ENCODE data around the gene NUMB. TPM values are rescaled to one million over a fixed set of nuclear protein-coding genes. Genes with fewer than 3 reads are reported as not detected.

Gene NUMB
- 64.8 and 101 TPM in 2 replicates for total RNA-seq (2014; rRNA removed; shearing (Covaris generic))
- 130 and 142 TPM in 2 replicates for polyA plus RNA-seq (2016; fragmentation: Nextera tagmentation; extraction: Ambion mirVana)

GRCh38 chr14:73458183-73458976 is at the start of gene NUMB:
Gene NUMB (minus strand): TSS chr14:73458546. CDS start chr14:73355751, 102,795 bp downstream.
- in situ Hi-C loops (cut with MboI): no loop called here

GRCh38 chr14:73503648-73504047 is 45.3 kb upstream of the NUMB start:
- H3F3A ChIP-seq (ENCODE audit: insufficient read depth): no peaks in the 10 kb centered on the region

More at GRCh38 chr14:73458183-73458976, at the start of gene NUMB:
- peak within 1 kb of the TSS; percentile 99 for H3K4me2 ChIP-seq (ENCODE audit: unreplicated experiment)
- peak within 1 kb of the TSS; percentile 95 for H3K9ac ChIP-seq
- peak within 1 kb of the TSS; percentile 99 for H3K27ac ChIP-seq
- peaks cover 75% of the 10 kb centered on the region for H3K4me1 ChIP-seq (ENCODE audit: insufficient read depth)
- H3K27me3 ChIP-seq (replicated peaks; ENCODE audit: insufficient read depth): no peaks in the 10 kb centered on the region
- H4K20me1 ChIP-seq (ENCODE audit: insufficient read depth): 0 out of 2 replicates have a peak, but pooled peaks cover 5% of the 10 kb centered on the region
- H3K9me2 ChIP-seq (ENCODE audit: insufficient read depth): no peaks in the 10 kb centered on the region
- H3K36me3 ChIP-seq (ENCODE audit: low read depth): no peaks in the 10 kb centered on the region
- 1 to 3% methylated on average over 41 to 55 of the region's 60 CpGs for WGBS, 2 experiments (ENCODE audit: low coverage in 1 of 2, low lambda C conversion rate in 2 of 2, missing lambda C conversion rate in 2 of 2)
- H3F3A ChIP-seq (ENCODE audit: insufficient read depth): peaks cover 77% of the 10 kb centered on the region
- TF ChIP-seq EZH2 (IDR thresholded peaks at IDR 0.05; ENCODE audit: insufficient read depth, poor library complexity, severe bottlenecking): no peak
- peak within 1 kb of the TSS; percentile 74 for H2AFZ ChIP-seq
- H3K9me3 ChIP-seq (ENCODE audit: low read depth): no peaks in the 10 kb centered on the region
- peak; percentile 100 for DNase-seq
- H3K79me2 ChIP-seq (ENCODE audit: insufficient read depth): peaks cover 82% of the 10 kb centered on the region
- H3K4me3 ChIP-seq: peak within 1 kb of the TSS; percentile 97

GRCh38 chr14:73502017-73502619 is 43.8 kb upstream of the NUMB start:
- 89 to 90% methylated on average over 11 of the region's 11 CpGs for WGBS, 2 experiments (ENCODE audit: low coverage in 1 of 2, low lambda C conversion rate in 2 of 2, missing lambda C conversion rate in 2 of 2)
- H3K9me2 ChIP-seq (ENCODE audit: insufficient read depth): no peaks in the 10 kb centered on the region
- no peaks in the 10 kb centered on the region for H3F3A ChIP-seq (ENCODE audit: insufficient read depth)
- no peak overlapping the region for H3K4me3 ChIP-seq
- no peaks in the 10 kb centered on the region for H4K20me1 ChIP-seq (ENCODE audit: insufficient read depth)
- no peak overlapping the region for H3K4me2 ChIP-seq (ENCODE audit: unreplicated experiment)
- in situ Hi-C loops (cut with MboI): loop anchor here (10.0 kb wide), 1 partner anchor 133 kb away; no protein-coding TSS in a partner anchor
- H3K9me3 ChIP-seq (ENCODE audit: low read depth): no peaks in the 10 kb centered on the region
- H3K36me3 ChIP-seq (ENCODE audit: low read depth): no peaks in the 10 kb centered on the region
- no peak overlapping the region for H2AFZ ChIP-seq
- no peak overlapping the region for H3K9ac ChIP-seq
- H3K79me2 ChIP-seq (ENCODE audit: insufficient read depth): no peaks in the 10 kb centered on the region
- H3K27me3 ChIP-seq (replicated peaks; ENCODE audit: insufficient read depth): no peaks in the 10 kb centered on the region
- no peak for TF ChIP-seq EZH2phosphoT487 (IDR thresholded peaks at IDR 0.05; ENCODE audit: insufficient read depth, low read depth)
- TF ChIP-seq EZH2 (IDR thresholded peaks at IDR 0.05; ENCODE audit: insufficient read depth, poor library complexity, severe bottlenecking): no peak
- no peaks in the 10 kb centered on the region for H3K4me1 ChIP-seq (ENCODE audit: insufficient read depth)
- DNase-seq: no peak
- H3K27ac ChIP-seq: no peak overlapping the region

More at GRCh38 chr14:73503648-73504047, 45.3 kb upstream of the NUMB start:
- H3K36me3 ChIP-seq (ENCODE audit: low read depth): no peaks in the 10 kb centered on the region
- no peak overlapping the region for H3K4me3 ChIP-seq
- WGBS, 2 experiments (ENCODE audit: low coverage in 1 of 2, low lambda C conversion rate in 2 of 2, missing lambda C conversion rate in 2 of 2): 80 to 93% methylated on average over 3 of the region's 3 CpGs
- no peaks in the 10 kb centered on the region for H4K20me1 ChIP-seq (ENCODE audit: insufficient read depth)
- TF ChIP-seq EZH2phosphoT487 (IDR thresholded peaks at IDR 0.05; ENCODE audit: insufficient read depth, low read depth): no peak
- no peak for TF ChIP-seq EZH2 (IDR thresholded peaks at IDR 0.05; ENCODE audit: insufficient read depth, poor library complexity, severe bottlenecking)
- no peaks in the 10 kb centered on the region for H3K27me3 ChIP-seq (replicated peaks; ENCODE audit: insufficient read depth)
- DNase-seq: peak; percentile 59
- H3K27ac ChIP-seq: no peak overlapping the region
- H3K4me1 ChIP-seq (ENCODE audit: insufficient read depth): no peaks in the 10 kb centered on the region
- no peaks in the 10 kb centered on the region for H3K9me3 ChIP-seq (ENCODE audit: low read depth)
- no peak overlapping the region for H3K9ac ChIP-seq
- in situ Hi-C loops (cut with MboI): loop anchor here (10.0 kb wide), 1 partner anchor 131 kb away; no protein-coding TSS in a partner anchor
- no peaks in the 10 kb centered on the region for H3K9me2 ChIP-seq (ENCODE audit: insufficient read depth)
- no peak overlapping the region for H2AFZ ChIP-seq
- no peak overlapping the region for H3K4me2 ChIP-seq (ENCODE audit: unreplicated experiment)
- H3K79me2 ChIP-seq (ENCODE audit: insufficient read depth): no peaks in the 10 kb centered on the region

DNA sequence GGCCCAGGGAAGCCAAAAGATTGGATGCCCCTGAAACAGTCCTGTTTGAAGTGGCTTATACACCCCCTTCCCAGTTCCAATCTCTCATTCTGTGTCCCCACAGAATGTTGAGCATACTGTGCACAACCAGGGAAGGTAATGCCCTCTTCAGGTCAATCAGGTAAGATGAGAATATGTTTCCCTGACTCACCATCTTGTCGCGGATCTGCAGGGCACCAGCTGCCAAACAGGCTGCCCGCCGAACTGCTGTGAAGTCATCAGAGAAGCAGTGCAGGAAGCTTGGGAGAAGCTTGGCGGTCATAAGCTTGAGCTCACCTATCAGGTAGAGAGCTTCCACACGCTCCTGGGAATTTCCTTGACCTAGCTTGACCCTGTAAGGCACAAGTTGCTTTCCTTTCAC is 42.0 kb upstream of the NUMB start:
- Histone ChIP-seq H3K27me3 (replicated peaks; ENCODE audit: insufficient read depth) (no peaks in the 10 kb centered on the region), H3K9ac (no peak overlapping the region), H3K9me2 (ENCODE audit: insufficient read depth) (no peaks in the 10 kb centered on the region), H3K4me3 (no peak overlapping the region), H3F3A (ENCODE audit: insufficient read depth) (no peaks in the 10 kb centered on the region), H3K4me2 (ENCODE audit: unreplicated experiment) (no peak overlapping the region), H3K36me3 (ENCODE audit: low read depth) (no peaks in the 10 kb centered on the region; the same call in 1 of the 2 replicates), H2AFZ (no peak overlapping the region), H3K79me2 (ENCODE audit: insufficient read depth) (no peaks in the 10 kb centered on the region), H4K20me1 (ENCODE audit: insufficient read depth) (no peaks in the 10 kb centered on the region; the same call in 1 of the 2 replicates), H3K9me3 (ENCODE audit: low read depth) (no peaks in the 10 kb centered on the region), H3K4me1 (ENCODE audit: insufficient read depth) (no peaks in the 10 kb centered on the region), H3K27ac (no peak overlapping the region)
- in situ Hi-C loops (cut with MboI): loop anchor here (10.0 kb wide), 1 partner anchor 134 kb away; no protein-coding TSS in a partner anchor
- DNase-seq: no peak
- 97 to 100% methylated on average over 6 of the region's 6 CpGs for WGBS, 2 experiments (ENCODE audit: low coverage in 1 of 2, low lambda C conversion rate in 2 of 2, missing lambda C conversion rate in 2 of 2)
- no peak for TF ChIP-seq EZH2 (IDR thresholded peaks at IDR 0.05; ENCODE audit: insufficient read depth, poor library complexity, severe bottlenecking)
- TF ChIP-seq EZH2phosphoT487 (IDR thresholded peaks at IDR 0.05; ENCODE audit: insufficient read depth, low read depth): no peak

All from GM23248 (cell line).